CD4-positive, alpha-beta T cell (primary cell): ENCODE measurements around the gene KCNJ6. TPM values are rescaled to one million over a fixed set of nuclear protein-coding genes. Genes with fewer than 3 reads are reported as not detected.

Experiments used
- ATAC-seq: fragments of 200-7000 bp; cut with Tn5 transposase; one replicate; pipeline ENCODE4 v1.10.0; 2022; ENCODE audit warnings: mild to moderate bottlenecking; ENCODE audit not compliant: poor library complexity
- CTCF ChIA-PET: fragments of 350-600 bp; sonication (Branson Sonifier 250); formaldehyde crosslinking; loops from one replicate; lab custom pipeline; 2021; ENCODE audit warnings: antibody characterized with exemption, inconsistent platforms; lab: Charles Lee
- POLR2A ChIA-PET: fragments of 350-600 bp; sonication (Branson Sonifier 250); formaldehyde crosslinking; loops from one replicate; lab custom pipeline; 2021; ENCODE audit warnings: antibody characterized with exemption, inconsistent platforms; lab: Charles Lee
- DNase-seq, 14 experiments: peaks; one replicate each; pipeline ENCODE4 v3.0.0-alpha.2; 2013 to 2020; ENCODE audit warnings: mixed read lengths in 2 of 14
- H3K27ac ChIP-seq, 2 donors: one replicate each; pipeline versions ENCODE4 v1.5.1 to v1.7.0; 2013; ENCODE audit warnings: low read length in 2 of 2, low read depth in 1 of 2, mild to moderate bottlenecking in 1 of 2
- H3K27me3 ChIP-seq, 2 experiments: 1 replicate in 1 of 2; 2 replicates in 1 of 2; pipeline versions ENCODE4 v1.6.1 to v1.7.0; 2013; ENCODE audit warnings: low read length in 2 of 2, control low read depth in 1 of 2, mild to moderate bottlenecking in 1 of 2, moderate library complexity in 1 of 2; ENCODE audit not compliant: insufficient read depth in 2 of 2, control insufficient read depth in 1 of 2
- H3K36me3 ChIP-seq: one replicate; pipeline ENCODE4 v1.6.1; 2013; ENCODE audit warnings: low read length, control low read depth; ENCODE audit not compliant: insufficient read depth
- H3K4me1 ChIP-seq: one replicate; pipeline ENCODE4 v1.6.1; 2013; ENCODE audit warnings: low read length, control low read depth; ENCODE audit not compliant: insufficient read depth
- H3K4me3 ChIP-seq: one replicate; pipeline ENCODE4 v1.5.1; 2013; ENCODE audit warnings: mild to moderate bottlenecking, low read length, moderate library complexity
- H3K9me3 ChIP-seq, 2 experiments: 1 replicate in 1 of 2; 2 replicates in 1 of 2; pipeline versions ENCODE4 v1.6.1 to v1.7.0; 2013; ENCODE audit warnings: low read length in 2 of 2, mild to moderate bottlenecking in 2 of 2, control low read depth in 1 of 2, moderate library complexity in 1 of 2; ENCODE audit not compliant: control insufficient read depth in 1 of 2, insufficient read depth in 1 of 2
- H3K27ac Mint-ChIP-seq: one replicate; pipeline ENCODE4 v1.8.0; 2020; ENCODE audit warnings: mixed read lengths
- H3K27me3 Mint-ChIP-seq: one replicate; pipeline ENCODE4 v1.8.0; 2021; ENCODE audit warnings: mixed read lengths
- H3K36me3 Mint-ChIP-seq: one replicate; pipeline ENCODE4 v1.8.0; 2021; ENCODE audit warnings: low read depth, mixed read lengths
- H3K4me1 Mint-ChIP-seq: one replicate; pipeline ENCODE4 v1.8.0; 2021; ENCODE audit warnings: low read depth, mixed read lengths
- H3K4me3 Mint-ChIP-seq: one replicate; pipeline ENCODE4 v1.8.0; 2020; ENCODE audit warnings: mild to moderate bottlenecking, mixed read lengths
- H3K9me3 Mint-ChIP-seq: one replicate; pipeline ENCODE4 v1.8.0; 2020; ENCODE audit warnings: mixed read lengths
- CTCF ChIP-seq: fragments of 200-600 bp; IDR thresholded peaks from one replicate; pipeline ENCODE4 v1.8.0; 2022; ENCODE audit warnings: antibody characterized with exemption, mild to moderate bottlenecking
- intact Hi-C, 2 experiments: fragments of 100-400 bp; cut with DNase I in 1 of 2; cut with micrococcal nuclease in 1 of 2; formaldehyde crosslinking; loops; one replicate each; pipeline versions ENCODE4 v1.15.1 to v1.9.0; 2023 to 2025; cut with DNase I, micrococcal nuclease
- total RNA-seq, 174 experiments: library from RNA in 2 of 174; stranded (reverse) in 2 of 174; gene quantifications; one replicate each; pipeline ENCODE4 v1.2.3 and lab custom pipeline; 2021 to 2026

The KCNJ6 gene
- total RNA-seq, 2 experiments from 2014 or later: not detected

DNA sequence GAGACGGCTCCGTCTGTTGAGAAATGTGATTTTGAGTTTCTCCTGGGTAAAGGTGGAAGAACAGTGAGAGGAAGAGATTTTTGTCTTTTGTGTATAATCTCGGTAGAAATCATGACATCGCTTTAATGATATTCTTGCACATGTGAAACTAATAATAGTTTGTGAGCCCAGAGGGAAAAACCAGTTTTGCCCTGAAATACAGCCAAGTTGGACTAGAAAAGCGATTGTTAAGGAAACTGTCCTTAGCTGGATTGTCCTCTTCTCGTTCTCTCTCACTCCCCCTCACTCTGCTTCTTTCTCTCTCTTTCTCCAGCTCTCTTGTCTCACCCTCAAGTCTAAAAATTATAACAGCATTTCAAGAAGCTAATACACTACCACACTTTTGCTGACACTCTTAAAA lies 17.1 kb downstream of the KCNJ6 start:
- no peak overlapping the region for H3K4me3 Mint-ChIP-seq
- CTCF ChIA-PET: interaction anchor here (0.6 kb wide), 1 partner anchor 295 kb away, joined by 3 read pairs; no protein-coding TSS in a partner anchor

GRCh38 chr21:37896788-37897187 lies 19.5 kb downstream of the KCNJ6 start:
- DNase-seq: no peak
- Mint-ChIP-seq H3K27ac (no peak overlapping the region), H3K27me3 (peaks cover 37% of the 10 kb centered on the region), H3K4me3 (no peak overlapping the region), H3K4me1 (no peaks in the 10 kb centered on the region), H3K9me3 (no peaks in the 10 kb centered on the region), H3K36me3 (no peaks in the 10 kb centered on the region)
- POLR2A ChIA-PET: no interaction called here
- no peak for ATAC-seq
- no peak overlapping the region for H3K4me3 ChIP-seq
- TF ChIP-seq CTCF: no peak
- no peaks in the 10 kb centered on the region for H3K4me1 ChIP-seq
- peaks cover 0 to 7% of the 10 kb centered on the region in 2 experiments for H3K9me3 ChIP-seq
- no peak overlapping the region for H3K27ac ChIP-seq
- no peaks in the 10 kb centered on the region for H3K36me3 ChIP-seq
- CTCF ChIA-PET: no interaction called here
- peaks cover 6 to 7% of the 10 kb centered on the region in 2 experiments for H3K27me3 ChIP-seq
- intact Hi-C loops: no loop called here

More for the DNA sequence above, 17.1 kb downstream of the KCNJ6 start:
- H3K27ac ChIP-seq: no peak overlapping the region
- Mint-ChIP-seq H3K4me1 (no peaks in the 10 kb centered on the region), H3K36me3 (no peaks in the 10 kb centered on the region), H3K27me3 (peaks cover 39% of the 10 kb centered on the region), H3K27ac (no peak overlapping the region), H3K9me3 (no peaks in the 10 kb centered on the region)
- H3K9me3 ChIP-seq: peaks cover 0 to 7% of the 10 kb centered on the region in 2 experiments
- DNase-seq (no peak), ATAC-seq (no peak)
- no peaks in the 10 kb centered on the region for H3K4me1 ChIP-seq
- H3K36me3 ChIP-seq: no peaks in the 10 kb centered on the region
- peaks cover 6 to 7% of the 10 kb centered on the region in 2 experiments for H3K27me3 ChIP-seq
- intact Hi-C loops: no loop called here
- POLR2A ChIA-PET: no interaction called here
- TF ChIP-seq CTCF: no peak
- no peak overlapping the region for H3K4me3 ChIP-seq

DNA sequence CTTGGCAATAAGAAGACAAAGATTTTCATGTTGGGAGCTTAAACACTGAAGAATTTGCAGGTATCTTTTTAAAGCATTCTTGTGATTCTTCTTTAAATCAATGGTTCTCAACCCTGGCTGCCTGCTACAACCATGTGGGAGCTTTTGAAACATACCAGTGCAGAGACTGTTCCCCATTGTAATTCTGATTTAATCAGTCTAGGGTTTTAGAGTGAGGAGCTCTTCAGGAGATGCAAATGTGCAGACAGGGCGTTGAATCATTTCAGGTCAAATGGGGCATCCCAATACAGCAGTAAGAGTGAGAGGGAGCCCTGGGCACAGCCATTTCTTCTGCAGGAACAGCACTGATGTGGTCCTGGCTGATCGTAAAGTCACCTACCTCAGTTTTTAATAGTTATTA lies 24.3 kb downstream of the KCNJ6 start:
- no peaks in the 10 kb centered on the region for H3K9me3 Mint-ChIP-seq
- no peaks in the 10 kb centered on the region for H3K4me1 ChIP-seq
- no peak overlapping the region for H3K4me3 ChIP-seq
- POLR2A ChIA-PET: no interaction called here
- TF ChIP-seq CTCF: no peak
- ATAC-seq (no peak), DNase-seq (no peak)
- no peaks in the 10 kb centered on the region for H3K4me1 Mint-ChIP-seq
- no peak overlapping the region for H3K27ac Mint-ChIP-seq
- no peak overlapping the region for H3K4me3 Mint-ChIP-seq
- intact Hi-C loops: no loop called here
- peaks cover 0 to 10% of the 10 kb centered on the region in 2 experiments for H3K9me3 ChIP-seq
- peaks cover 23% of the 10 kb centered on the region for H3K27me3 Mint-ChIP-seq
- CTCF ChIA-PET: no interaction called here
- no peaks in the 10 kb centered on the region for H3K36me3 ChIP-seq
- H3K27ac ChIP-seq: no peak overlapping the region
- no peaks in the 10 kb centered on the region for H3K36me3 Mint-ChIP-seq
- peaks cover 0 to under 1% of the 10 kb centered on the region in 2 experiments for H3K27me3 ChIP-seq
